Bone marrow (tissue), 2 donors: ENCODE data around the gene LRRIQ4.

Experiments
- DNase-seq, 2 donors: peaks; one replicate each; lab custom pipeline; 2025; lab: John Stamatoyannopoulos, UW

LRRIQ4 gene

DNA sequence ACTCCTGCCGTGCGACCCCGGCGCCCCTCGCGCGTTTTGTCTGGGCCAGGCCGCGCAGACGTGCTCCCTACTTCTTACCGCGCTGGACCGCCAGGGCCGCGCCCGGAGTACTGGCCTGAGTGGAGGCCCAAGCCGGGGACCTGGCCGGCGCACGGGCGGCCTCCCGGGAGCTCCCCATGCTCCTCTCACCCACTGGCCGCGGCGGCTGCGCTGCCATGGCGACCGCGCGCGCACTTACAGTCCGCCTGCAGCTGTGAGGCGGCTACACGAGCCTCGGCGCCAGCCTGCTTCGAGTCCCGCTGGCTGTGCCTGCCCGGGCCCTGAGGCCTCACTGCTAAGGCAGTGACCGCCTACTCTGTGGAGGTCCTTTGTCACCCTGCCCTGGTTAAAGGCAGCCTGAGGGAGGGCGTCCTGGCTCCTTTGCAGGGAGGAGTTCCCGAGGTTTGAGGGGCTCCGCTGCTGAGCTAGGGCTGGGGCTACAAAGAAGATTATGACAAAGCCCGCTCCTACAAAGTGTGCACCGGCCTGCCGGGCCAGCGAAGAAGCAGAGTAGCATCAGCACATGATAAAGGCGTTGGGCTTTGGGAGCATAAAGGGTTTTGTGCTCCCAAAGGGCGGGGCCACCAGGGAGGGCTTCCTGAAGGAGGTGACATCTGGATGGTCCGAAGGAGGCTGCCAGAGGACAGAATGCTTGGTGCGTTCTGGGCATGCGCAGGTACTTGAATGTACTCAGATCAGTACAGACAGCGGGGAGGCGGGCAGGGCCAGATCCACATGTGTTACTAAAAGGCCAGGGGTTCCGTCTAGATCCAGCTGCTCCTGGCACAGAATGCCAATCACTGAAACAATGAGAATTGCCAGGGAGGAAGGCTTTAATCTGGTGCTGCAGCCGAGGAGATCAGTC lies at the start of gene LRRIQ4, which contains the start of gene LRRC34:
Gene LRRIQ4, plus strand, starts transcription at position 539 of the 904 bp plus-strand sequence. CDS start 9,052 bp downstream, outside the sequence.
Gene LRRC34, minus strand, starts transcription at position 573 of the 904 bp plus-strand sequence. Its CDS starts 356 bp downstream, at position 217.
- peak; percentile 14 to 72 for DNase-seq

DNA sequence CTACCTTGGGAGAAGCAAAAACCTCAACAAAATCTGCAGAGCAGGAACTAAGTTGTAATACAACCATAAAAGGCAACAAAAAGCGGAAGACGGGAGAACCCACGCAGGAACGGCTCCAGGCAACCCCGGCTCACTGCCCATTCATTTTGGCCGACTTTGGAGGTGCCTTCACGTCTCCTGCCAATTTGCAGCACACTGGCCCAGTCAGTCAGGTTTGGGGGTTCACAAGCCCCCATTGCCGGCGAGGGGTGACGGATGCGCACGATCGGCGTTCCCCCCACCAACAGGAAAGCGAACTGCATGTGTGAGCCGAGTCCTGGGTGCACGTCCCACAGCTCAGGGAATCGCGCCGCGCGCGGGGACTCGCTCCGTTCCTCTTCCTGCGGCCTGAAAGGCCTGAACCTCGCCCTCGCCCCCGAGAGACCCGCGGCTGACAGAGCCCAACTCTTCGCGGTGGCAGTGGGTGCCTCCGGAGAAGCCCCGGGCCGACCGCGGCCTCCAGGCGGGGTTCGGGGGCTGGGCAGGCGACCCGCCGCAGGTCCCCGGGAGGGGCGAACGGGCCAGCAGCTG lies 48.3 kb upstream of the LRRIQ4 start:
- peak; percentile 74 to 78 for DNase-seq

DNA sequence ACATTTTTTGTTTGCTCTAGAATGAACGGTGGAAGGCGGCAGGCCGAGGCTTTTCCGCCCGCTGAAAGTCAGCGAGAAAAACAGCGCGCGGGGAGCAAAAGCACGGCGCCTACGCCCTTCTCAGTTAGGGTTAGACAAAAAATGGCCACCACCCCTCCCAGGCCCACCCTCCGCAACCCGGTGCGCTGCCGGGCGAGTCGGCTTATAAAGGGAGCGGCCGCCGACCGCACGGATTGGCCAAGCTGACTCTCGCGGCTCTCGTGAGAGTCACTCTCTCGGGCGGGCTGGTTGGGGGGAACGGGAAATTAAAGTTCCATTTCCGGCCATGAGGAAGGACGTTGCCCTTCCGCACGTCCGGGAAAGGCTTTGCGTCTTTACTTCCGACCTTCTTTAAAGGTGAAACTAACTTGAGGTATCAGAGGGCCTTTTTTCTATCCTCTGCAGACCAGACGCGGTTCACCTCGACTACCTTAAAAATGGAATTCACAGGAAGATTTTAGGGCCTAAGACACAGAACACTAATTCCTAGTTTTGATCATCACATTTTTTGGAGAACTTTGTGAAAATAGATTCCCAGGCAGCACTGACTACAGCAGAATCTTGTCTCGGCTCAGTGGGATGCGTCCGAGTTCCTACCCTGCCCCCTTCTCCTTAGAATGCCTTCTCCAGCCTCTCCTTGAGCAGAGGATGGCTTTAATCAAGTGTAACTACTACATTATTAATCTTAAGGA lies 47.6 kb upstream of the LRRIQ4 start, which contains the start of gene TERC:
Gene TERC, minus strand, starts transcription at position 179 of the 731 bp plus-strand sequence.
- peak; percentile 73 to 74 for DNase-seq

DNA sequence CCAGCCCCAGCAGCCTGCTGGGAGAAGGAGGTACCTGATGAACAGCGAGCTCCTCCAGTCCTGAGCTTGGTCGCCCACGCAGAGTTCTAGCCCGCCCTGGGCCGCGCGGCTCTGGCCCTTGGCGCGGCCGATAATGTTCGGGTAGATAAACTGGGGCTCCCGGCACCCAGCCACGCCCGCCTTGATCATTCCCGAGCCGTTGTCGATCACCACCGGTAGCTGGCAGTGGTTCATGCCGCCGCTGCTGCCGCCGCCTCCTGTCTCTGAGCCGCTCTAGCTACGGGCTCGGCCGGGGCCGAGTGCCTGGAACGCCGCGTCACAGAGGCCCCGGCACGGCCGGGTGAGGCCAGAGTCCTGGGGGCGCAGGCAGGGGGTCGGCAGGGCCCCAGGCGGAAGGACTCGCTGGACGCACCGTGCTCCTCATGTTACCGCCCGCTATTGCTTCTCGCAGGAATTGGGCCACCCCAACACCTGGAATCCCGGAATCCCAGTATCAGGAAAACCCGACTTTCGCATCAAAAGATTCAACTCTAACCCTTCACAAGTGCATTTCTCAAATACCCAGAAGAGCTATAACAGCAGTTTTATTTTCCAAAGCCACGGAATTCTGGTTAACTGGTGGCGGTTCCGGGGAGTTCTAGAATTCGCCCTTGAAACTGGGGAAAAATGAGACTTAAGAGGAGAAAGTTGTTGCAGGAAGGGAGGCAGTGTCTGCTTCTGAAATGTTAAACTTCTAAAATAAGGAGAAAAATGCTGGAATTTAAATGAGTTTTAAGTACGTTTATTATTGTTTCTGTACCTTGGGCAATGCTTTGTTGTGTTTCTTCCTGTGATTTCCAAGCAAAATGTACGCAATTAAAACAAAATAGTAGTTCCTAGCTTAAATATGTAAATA lies 43.1 kb upstream of the LRRIQ4 start, which contains the start of gene ACTRT3:
Gene ACTRT3, minus strand, starts transcription at position 275 of the 895 bp plus-strand sequence. Its CDS starts 41 bp downstream, at position 234.
- DNase-seq: peak; percentile 32 to 34

DNA sequence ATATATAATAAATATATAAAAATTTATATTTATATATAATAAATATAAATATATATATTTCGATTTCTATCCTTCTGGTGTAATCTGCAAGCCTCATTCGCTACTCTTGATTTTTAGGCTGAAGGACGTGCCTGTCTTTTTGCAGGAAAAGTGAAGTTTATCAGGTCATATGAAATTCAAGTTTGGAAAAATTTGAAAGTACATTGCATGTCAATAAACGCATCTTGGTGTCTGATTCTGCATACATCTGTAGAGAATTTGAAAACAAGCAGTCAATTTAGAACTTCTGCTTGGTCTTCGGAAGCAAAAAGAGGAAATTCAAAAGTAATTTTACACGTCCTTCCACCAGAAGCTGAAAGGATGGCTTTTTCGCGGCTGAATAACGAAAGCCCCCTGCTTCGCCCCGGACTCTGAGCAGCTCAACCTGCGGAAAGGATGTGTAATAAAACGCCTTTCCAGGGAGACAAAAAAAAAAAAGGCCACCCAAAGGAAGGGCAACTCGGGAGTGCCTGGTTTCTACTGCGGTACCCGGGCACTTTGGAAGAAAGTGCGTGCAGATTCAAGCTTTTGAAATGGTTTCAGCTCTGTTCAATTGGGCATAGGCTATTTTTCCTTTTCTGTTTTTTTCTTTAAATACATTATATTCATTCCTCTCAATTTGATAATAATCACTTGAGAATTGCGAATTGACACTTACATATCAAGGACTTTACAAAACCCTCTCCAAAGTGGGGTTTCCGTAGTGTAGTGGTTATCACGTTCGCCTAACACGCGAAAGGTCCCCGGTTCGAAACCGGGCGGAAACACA lies 41.0 kb upstream of the LRRIQ4 start:
- DNase-seq: peak; percentile 32 to 63

DNA sequence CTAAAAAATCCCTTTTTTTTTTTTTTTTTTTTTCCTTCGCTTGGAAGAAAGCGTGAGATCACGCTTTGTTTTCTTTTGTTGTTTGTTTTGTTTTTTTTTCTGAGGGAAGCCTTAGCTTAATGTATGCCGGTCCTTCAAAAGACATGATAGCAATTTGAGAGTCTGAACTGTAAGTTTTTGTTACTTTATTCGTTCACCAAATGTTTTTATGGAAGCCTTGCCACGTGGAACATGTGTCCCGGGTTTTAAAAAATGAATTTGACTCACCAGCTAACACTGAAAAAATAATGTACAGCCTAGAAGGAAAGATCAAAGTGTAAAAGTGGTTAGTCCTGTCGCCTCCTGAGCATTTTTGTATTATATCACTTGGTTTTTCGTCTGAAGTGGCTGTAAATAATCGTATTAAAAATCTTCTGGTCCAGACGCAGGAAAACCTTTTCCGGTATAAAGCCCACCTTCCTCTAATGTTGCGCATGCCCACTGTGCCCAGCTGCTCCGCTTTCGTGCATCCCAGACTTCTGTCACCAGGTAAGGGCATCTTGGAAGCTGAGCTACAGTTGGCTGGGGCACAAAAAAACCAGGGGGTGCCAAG lies 40.3 kb upstream of the LRRIQ4 start:
- peak in 1 of 2 donors; percentile 38 for DNase-seq

DNA sequence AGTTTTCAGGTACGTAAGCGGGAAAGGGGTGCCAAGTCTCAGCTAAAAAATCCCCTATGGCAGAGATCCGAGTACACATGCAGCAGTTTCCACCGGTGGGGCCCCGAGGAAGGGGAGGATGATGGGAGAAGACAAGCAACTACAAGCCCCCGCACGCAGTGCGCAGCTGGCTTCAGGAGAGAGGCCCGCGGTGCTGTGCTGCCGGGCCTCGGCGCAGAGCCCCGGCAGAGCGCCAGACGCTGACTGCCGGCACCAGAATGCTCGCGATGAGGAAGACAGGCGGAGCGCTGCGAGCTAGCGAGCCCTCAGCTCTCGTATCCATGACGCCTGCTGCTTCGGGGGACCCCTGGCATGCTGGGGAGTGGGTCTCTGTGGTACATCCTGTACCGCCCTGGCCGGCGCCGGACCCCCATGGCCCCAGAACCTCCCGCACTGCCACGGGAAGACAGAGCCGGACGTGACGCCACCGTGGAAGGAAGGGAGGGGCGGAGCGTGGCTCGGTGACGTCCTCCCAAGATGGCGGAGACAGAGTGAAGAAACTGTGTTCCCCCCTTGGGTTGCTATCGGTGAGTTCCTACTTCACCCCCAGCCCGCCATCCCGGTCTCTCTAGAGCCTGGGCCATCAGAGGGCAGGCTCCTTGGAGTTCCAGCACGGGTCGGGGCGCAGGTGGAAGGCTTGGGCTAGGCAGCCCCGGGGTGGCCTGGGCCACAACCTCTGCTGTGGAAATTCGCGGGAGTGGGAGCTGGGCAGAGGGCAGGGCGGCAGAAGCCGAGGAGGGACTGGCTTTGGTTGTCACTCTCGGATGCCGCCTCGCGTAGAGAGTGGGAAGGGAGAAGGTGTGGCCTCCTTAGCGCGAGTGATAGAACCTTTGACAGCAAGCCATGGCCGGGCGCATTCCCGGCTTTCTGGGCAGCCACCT lies 39.5 kb upstream of the LRRIQ4 start, which contains the start of gene MYNN:
Gene MYNN, plus strand, starts transcription at position 500 of the 920 bp plus-strand sequence. CDS start 900 bp downstream, outside the sequence.
- DNase-seq: peak; percentile 86 to 92

DNA sequence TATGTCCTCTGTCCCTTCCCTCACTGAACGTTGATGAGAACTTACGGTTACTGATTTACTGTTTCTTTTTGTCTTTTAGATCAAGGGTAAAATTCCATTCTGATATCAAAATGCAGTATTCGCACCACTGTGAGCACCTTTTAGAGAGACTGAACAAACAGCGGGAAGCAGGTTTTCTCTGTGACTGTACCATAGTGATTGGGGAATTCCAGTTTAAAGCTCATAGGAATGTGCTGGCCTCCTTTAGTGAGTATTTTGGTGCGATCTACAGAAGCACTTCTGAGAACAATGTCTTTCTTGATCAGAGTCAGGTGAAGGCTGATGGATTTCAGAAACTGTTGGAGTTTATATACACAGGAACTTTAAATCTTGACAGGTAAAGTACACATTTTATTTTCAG lies 38.5 kb upstream of the LRRIQ4 start:
- DNase-seq: no peak

DNA sequence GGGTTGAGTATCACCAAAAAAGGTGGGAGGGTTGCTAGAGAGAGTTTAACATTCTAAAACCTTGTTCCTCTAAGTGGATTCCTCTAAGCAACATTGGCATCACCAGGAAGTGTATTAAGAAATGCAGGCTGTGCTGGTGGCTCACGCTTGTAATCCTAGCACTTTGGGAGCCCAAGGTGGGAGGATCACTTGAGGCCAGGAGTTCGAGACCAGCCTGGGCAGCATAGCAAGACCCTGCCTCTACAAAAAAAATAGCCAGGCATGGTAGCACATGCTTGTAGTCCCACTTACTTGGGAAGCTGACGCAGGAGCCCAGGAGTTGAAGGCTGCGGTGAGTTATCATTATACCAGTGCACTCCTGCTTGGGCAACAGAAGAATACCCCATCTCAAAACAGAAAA lies 34.8 kb upstream of the LRRIQ4 start:
- DNase-seq: no peak

DNA sequence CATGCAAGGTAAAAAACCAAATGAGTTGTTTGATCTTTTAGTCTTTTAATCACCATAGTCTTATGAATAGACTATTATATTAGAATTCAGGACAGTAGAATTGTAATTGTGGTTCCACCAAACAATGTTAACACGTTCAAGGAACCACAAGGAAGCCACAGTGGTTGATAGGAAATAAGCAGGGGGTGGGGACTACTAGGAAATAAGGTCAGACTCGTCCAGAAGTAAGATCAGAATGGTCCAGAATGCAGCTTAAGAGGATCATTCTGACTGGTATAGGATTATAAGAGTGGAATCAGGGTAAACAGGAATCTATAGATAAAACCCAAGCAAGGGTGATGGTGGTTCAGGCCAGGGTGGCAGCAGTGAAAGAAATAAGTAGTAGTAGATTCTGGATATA lies 31.9 kb upstream of the LRRIQ4 start:
- no peak for DNase-seq

DNA sequence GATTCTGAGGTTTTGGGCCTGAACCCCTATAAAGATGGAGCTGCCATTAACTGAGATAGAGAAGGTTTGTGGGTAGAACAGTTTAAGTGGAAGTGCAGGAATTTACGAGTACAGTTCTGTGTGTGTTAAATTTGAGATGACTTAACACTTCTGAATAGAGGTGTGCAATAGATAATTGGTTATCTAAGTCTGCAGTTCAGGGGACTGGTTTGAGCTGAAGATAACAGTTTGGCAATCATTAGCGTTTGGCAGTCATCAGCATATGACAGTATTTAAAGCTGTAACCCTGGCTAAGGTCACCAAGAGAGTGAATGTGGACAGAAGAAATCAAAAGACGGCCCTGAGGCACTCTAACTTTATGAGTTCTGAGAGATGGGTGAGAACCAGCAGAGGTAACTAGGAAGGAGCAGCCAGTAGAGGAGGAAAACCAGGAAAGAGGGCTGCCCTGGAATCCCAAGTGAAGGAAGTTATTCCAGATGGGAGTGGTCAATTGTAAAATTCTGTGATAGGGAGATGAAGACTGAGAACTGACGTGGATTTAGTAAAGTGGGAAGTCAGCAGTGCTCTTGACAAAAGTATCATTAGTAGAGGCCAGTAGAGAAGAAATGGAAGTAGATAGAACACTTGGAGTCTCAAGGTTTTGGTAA lies 31.3 kb upstream of the LRRIQ4 start:
- DNase-seq: no peak

DNA sequence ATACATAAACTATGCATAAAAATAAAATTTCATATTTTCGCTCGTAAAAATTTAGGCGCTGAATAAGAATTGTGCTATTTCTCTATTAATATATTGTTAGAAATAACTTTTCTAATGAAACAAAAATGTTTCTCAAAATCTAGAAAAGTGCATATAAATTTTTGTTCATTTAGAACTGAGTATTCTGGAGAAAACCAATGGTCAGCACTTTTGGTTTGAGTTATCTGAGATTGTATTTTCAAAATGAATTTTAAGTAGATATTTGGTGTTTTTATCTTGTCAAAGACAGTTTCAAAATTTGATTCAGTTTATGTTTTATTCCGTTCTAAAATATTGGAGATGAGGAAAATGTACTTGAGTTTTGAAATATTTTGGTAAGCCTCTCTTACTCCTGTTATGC lies 25.6 kb upstream of the LRRIQ4 start:
- DNase-seq: no peak

DNA sequence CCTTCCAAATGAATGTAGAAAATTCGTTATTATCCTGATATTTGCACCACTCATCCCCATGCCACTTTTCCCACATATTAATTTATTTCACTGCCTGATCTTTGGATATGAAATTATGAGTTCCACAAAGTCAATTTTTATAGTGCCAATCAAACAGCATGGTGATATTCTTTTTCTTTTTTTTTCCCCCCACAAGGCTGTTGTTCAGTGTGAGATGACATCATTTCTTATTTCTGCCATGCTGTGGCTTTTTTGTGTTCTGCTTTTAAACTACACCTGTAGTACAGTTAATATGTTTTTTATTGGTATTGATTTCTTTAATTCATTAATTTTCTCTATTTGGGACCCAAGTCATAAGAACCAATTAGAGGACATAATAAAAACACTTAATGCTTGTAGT lies 24.9 kb upstream of the LRRIQ4 start:
- no peak for DNase-seq

DNA sequence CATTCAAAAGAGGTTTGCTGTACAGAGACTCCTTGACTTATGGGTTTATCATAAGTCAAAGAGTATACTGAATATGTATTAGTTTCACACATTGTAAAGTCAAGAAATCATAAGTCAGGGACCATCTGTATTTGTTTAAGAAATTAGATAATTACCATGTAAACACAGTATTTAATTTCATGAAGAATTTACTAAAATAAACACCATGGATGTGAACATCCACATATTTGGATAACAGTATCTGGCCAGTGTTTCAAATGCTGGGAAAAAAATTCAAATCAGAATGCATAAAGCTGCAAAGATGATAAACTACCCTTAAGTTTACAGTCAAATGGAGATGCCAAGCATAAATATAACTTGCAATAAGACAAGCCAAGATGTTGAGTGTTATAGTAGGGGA lies 22.5 kb upstream of the LRRIQ4 start:
- DNase-seq: no peak

DNA sequence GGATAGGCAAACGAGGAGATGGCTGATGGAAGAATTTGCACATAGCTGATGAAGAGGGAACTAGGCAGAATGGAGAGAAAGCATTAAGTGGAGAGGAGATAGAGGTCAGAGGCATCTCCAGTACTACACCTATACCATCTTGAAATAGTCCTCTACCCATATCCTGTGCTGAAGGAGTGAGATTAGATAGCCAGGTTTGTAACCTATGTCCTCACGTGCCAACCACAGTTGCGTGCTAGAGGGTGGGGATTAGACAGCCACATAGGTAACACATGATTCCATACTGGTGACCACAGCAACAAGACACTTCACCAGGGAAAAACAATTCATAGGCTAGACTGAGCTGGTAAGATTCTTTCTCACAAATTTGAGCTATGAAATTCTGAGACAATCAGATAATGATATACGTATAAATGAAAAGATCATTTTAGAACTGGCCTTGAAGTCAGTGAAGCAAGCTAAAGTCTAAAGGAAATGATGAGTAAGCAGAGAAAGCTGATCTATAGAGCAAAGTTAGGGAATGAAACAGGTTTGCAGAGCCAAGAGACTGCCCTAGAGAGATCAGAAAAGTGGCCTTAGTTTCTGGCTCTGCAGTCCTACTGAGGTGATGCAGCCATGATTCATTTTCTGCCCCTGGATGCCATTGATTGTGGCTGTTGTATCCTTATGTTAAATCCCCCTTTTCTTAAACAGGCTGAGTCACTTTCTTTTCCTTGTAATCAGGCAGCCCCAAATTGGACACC lies 21.8 kb upstream of the LRRIQ4 start:
- DNase-seq: no peak

DNA sequence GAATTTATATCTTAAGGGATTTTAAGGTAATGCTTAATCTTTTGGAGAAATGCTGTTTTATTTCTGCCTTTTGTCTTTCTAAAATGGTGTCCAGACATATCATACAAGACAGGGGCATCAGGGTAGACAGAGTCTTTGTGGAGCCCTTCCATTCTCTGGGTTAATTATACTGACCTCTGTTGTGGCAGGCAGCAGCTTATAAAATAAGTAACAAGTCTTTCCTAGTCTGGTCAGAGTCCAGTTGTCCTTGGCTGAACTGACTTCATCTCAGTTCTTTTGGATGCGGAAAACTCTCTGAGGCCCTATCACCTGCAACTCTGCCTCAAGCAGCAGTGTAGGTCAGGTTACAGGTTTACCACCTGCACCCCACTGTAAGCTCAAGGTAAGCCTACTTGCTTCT lies 20.3 kb upstream of the LRRIQ4 start:
- no peak for DNase-seq

DNA sequence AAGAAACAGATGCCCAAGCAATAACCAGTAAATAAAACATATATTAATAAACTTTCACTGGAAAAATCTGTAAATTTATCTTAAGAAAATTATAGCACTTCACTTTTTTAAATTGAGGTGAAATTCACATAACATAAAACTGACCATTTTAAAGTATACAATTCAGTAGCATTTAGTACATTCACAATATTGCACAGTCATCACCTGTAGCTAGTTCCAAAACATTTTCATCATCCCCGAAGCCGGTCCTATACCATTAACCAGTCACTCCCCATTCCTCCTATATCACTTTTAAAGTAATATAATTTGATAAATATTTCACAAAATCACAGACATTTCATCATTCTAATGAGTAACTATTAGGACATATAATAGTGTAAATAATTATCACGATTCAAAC lies 8.0 kb upstream of the LRRIQ4 start:
- DNase-seq: no peak
